Measurements from ENCODE around the gene ABR.

DNA sequence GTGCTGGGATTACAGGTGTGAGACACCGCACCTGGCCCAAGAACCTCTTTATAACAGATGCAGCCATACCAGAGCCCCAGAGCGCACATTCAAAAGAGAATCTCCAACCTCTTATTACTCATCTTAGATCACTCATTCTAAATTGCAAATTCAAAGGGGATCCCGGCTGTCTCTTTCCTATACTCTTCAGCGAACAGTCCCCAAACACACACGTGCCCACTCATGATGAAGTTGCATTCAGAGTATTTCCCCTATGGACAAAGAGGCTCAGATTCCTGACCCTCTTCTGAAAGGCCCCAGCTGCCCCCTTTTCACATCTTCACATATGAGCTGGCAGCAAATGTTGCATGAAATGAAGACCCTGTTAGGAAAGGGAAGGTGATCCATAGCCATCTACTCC lies 22.5 kb upstream of the ABR start:
- TF ChIP-seq, protein P1, sequence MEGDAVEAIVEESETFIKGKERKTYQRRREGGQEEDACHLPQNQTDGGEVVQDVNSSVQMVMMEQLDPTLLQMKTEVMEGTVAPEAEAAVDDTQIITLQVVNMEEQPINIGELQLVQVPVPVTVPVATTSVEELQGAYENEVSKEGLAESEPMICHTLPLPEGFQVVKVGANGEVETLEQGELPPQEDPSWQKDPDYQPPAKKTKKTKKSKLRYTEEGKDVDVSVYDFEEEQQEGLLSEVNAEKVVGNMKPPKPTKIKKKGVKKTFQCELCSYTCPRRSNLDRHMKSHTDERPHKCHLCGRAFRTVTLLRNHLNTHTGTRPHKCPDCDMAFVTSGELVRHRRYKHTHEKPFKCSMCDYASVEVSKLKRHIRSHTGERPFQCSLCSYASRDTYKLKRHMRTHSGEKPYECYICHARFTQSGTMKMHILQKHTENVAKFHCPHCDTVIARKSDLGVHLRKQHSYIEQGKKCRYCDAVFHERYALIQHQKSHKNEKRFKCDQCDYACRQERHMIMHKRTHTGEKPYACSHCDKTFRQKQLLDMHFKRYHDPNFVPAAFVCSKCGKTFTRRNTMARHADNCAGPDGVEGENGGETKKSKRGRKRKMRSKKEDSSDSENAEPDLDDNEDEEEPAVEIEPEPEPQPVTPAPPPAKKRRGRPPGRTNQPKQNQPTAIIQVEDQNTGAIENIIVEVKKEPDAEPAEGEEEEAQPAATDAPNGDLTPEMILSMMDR (IDR thresholded peaks at IDR 0.05) = no peak
- TF ChIP-seq POLR2A (IDR thresholded peaks at IDR 0.05) (no peak), EP300 (IDR thresholded peaks at IDR 0.05) (no peak)
